Activated effector memory CD4-positive, alpha-beta T cell treated with anti-CD3 and anti-CD28 coated beads, Interleukin-2, amount 50 U/mL, for 16 hours (primary cell): Measurements from ENCODE around the gene LGMN.

Experiments used
- DNase-seq: peaks from one replicate; pipeline ENCODE4 v3.0.0-alpha.2; 2020

Gene LGMN

DNA sequence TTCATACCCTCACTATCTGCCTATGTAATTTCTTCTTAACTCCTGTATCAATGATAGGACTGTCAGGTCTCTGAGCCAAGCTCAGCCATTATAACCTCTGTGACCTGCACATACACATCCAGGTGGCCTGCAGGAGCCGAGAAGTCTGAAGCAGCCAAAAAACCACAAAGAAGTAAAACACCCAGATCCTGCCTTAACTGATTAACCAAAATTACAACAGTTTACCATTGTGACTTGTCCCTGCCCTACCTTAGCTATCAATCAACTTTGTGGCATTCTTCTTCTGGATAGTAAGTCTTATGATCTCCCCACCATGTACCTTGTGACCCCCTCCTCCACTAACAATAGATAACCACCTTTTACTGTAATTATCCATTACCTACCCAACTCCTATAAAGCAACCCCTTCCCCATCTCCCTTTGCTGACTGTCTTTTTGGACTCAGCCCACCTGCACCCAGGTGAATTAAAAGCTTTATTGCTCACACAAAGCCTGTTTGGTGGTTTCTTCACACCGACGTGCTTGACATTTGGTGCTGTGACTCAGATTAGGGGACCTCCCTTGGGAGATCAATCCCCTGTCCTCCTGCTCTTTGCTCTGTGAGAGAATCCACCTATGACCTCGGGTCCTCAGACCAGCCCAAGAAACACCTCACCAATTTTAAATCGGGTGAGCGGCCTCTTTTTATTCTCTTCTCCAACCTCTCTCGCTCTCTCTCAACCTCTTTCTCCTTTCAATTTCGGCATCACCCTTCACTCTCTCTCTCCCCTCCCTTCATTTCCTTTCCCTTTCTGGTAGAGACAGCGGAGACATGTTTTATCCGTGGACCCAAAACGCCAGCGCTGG, 11.5 kb upstream of the LGMN start:
- no peak for DNase-seq

DNA sequence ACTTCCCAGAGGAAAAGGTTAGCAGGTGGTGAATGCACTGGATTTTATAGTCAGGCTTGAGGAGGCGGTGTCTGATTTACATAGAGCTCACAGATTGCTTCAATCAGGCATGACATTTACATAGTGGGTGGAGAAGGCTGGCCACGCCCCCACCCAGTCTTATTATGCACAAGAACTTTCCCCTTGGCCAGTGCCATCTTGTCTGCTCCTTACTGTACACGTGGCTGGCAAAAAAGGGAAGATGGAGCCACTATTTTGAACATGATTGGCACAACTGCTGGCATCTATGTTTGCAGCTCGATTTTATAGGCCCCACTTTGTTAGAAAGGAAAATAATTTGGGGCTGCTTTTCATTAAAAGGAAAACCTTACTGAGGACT, 10.9 kb upstream of the LGMN start:
- DNase-seq = no peak

DNA sequence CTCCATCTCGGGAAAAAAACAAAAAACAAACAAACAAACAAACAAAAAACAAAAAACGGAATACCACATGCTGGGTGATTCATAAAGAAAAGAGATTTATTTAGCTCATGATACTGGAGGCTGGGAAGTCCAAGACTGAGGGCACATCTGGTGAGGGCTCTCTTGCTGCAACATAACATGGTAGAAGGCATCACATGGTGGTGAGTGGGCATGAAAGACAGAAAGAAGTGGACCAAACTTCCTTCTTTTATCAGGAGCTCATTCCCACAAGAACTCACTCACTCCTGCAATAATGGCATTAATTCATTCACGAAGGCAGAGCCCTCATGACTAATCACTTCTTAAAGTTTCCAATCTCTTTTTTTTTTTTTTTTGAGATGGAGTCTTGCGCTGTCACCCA, 8.0 kb upstream of the LGMN start:
- no peak for DNase-seq

DNA sequence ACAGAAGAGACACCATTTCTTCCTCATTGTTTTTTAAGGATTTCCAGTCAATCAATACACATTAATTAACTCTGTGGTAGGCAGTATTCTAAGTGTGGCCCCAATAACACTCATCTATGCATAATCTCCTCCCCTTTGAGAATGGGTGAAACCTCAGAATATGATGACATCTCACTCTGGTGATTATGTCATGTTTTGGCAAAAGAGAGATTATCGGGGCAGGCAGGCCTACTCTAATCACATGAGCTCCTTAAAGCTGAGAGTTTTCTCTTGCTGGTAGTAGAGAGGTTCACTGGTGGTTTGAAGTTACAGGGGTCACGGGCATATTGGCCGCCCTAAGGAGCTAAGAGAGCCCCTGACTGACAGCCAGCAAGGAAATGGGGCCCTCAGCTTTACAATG, 7.1 kb upstream of the LGMN start:
- DNase-seq = no peak

DNA sequence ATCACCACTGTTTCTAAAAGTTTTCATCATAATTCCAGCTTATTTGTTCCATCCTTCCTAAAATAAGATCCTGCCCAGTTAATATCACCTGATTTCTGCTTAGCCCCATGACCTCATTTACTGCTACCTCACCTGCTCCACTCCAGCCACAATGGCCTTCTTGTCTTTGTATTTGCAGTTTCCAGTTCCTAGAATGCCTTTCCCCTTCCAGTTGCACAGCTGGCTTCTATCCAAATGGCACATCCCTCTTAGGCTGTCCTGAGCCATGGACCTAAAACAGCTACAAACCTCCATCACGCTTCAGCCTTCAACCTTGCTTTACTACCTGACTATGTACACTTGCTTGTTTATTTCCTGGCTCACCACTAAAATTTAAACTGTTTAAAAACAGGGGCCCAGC, 6.5 kb upstream of the LGMN start:
- DNase-seq = no peak

DNA sequence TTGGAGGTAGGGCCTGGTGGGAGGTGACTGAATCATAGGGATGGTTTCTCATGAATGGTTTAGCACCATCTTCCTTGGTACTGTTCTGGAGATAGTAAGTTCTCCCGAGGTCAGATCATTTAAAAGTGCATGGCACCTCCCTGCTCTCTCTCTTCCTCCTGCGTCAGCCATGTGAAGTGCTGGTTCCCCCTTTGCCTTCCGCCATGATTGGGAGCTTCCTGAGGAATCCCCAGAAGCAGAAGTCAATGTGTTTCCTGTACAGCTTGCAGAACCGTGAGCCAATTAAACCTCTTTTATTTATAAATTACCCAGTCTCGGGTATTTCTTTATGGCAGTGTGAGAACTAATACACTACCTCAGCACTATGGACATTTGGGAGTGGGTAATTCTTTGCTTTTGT, 4.8 kb upstream of the LGMN start:
- DNase-seq = no peak

DNA sequence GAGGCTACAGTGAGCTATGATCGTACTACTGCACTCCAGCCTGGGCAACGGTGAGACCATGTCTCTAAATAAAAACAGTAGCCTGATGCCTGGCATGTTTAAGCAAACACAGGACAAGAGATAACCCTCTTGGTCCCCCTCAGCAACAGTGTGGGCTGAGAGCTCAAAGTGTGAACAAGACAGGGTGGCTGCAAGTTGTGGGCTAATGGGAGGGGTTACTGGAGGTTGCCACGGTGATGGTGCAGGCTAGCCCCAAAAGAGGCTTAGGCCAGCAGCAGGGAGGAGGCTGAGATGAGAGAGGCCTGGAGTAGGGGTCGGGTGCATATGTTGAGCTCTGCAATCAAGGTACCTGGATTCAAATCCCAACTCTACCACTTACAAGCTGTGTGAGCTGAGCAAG, 3.4 kb upstream of the LGMN start:
- no peak for DNase-seq

DNA sequence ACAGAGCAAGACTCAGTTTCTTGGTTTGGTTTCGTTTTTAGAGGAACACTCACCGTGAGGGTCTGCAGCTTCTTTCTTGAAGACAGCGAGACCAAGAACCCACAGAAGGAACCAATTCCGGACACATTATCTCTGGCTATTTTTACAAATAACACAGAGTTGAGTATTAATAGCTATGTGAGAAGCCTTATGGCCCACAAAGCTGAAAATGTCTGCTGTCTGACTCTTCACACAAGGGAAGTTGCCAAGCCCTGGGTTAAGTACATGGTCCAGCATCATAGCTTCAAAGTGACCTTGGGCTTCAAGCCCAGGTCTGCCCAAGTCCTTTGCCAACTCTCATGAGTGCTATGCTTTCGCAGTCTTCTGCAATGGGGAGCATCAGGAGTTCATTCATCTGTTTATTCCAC, 2.6 kb upstream of the LGMN start:
- no peak for DNase-seq

DNA sequence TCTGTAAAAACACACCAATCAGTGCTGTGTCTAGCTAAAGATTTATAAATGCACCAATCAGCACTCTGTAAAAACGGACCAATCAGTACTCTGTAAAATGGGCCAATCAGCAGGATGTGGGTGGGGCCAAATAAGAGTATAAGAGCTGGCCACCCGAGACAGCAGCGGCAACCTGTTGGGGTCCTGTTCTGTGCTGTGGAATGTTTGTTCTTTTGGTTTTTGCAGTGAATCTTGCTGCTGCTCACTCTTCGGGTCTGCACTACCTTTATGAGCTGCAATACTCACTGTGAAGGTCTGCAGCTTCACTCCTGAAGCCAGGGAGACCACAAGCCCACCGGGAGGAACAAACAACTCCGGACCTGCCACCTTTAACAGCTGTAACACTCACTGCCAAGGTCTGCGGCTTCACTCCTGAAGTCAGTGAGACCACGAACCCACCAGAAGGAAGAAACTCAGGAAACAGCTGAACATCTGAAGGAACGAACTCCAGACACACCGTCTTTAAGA, 1.8 kb upstream of the LGMN start:
- peak; percentile 71 for DNase-seq

DNA sequence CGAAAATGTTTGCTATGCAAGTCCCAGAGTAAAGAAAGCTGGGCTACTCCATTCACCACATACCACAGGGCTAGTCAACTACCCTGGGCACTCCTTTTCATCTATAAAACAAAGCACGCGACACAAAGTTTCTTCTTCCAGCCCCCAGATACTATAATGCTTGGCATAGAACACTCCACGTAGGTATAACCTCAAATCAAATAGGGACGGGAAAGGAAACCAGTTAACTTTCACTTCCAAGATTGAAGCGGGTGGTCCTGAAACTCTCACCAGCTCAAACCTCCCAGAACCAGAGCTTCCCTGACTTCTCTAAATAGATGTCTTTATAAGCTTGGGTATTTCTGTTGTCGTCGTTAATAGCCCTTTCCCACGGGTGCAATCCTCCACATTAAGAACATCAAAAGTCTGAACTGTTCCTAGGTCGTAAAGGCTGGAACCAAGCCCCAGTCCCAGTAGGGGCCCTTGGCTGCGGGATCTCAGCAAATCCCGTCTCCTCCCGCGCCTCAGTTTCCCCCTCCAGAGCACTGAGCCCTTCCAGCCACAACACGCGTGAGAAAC, 647 bp downstream of the LGMN start:
- no peak for DNase-seq

DNA sequence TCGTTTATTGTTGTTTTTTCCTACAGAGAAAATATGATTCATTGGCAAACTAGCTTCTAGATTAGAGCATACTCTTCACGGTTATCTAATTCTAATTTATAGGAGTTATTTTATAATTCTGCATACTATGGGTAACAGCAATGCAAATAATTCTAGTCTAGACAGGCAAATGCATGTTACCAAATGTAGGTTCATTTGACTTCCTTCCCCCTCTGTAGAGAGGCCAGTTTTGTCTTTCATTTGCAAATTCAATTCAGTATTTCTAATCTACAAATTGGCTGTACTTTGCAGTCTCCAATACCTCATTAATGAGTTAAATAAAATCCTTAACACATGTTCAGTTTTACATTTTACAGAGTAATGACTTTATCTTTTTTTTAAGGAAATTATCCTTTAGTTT, 4.2 kb downstream of the LGMN start:
- no peak for DNase-seq

DNA sequence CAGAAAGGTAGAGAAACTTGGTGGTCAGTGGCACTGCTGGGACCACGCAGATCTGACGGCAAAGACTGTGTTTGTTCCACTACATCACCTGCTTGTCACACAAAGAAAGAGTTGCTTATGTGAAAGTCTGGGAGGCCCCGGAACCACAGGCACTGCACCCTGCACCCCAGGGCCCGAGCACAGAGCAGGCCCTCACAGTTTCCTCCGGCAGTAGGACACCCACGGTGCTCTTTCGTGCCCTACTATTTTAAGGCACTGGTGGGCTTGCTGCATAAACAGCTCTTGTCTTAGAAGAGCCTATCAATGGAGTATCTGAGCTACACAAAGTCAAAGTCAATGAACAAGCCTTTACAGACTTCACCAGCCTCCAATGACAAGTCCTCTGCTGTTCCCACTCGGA, 8.0 kb downstream of the LGMN start:
- DNase-seq = no peak

DNA sequence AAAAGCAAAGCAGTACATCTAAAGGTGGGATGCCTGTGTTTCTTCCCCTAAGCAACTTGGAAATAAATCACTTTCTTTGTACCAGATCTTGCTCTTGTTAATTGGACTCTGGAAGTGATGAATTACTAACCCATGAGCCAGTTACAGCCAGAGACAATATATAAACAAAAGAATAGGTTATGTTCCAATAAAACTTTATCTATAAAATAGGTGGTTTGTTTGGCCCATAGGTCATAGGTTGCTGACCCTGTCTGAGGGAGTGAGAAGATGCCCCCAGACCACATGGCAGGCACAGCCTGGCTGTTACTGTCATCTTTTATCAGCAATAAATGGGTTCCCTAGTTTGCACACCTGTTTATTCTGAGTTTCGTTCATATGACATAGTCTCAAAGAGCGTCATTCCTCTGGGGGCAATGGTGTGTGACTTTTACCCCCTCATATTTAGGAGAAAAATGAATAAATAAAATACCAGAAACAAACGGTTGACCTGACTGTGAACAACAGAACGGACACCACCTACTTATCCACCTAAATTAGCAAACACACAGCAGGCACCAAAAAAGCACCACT, 10.7 kb downstream of the LGMN start:
- DNase-seq = no peak

DNA sequence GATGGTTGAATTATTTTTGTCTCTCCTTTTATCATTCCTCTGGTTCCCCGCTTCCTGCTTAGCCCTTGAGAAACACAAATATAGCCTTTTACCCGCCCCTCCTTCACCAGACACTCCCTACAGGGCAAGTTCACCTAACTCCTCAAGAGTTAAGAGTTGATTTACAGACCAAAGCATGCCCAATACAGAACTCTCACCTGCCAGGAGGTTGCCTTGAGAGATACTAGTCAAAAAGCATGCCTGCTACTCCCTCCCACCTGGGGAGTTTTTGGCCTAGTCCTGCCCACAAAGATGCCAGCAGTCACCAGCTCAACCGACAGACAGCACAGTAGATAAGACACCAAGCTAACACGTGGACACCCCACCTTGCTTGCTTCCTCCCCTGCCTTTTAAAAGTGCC, 11.2 kb downstream of the LGMN start:
- DNase-seq = no peak

DNA sequence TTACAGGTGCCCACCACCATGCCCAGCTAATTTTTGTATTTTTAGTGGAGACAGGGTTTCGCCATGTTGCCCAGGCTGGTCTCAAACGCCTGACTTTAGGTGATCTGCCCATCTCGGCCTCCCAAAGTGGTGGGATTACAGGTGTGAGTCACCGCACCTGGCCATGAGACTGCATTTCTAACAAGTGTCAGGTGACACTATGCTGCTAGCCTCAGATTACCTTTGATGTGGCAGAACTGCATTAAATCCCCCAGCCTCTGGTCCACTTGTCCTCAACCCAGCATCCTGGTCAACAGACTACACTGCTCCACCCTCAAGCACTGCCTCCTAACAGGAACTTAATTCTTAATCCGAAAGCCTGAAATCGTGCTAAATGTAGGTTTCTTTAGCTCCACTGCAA, 13.1 kb downstream of the LGMN start:
- no peak for DNase-seq

DNA sequence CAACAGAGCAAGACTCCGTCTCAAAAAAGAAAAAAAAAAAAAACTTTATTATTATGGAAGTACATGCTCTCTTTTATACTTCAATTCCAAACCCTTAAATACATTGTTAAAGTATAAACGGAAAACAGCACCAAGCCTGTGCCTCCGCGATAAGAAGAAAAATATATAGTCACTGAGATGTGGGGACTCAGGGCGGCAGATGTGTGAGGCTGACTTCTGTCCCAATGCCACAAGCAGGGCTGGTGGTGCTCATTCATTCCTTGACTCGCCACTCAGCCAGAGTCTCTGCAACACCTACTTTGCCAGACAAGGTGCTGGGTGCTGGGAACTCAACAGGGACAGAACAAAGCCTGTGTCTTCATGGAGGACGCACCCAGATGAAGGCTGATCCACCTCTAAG, 13.8 kb downstream of the LGMN start:
- no peak for DNase-seq

DNA sequence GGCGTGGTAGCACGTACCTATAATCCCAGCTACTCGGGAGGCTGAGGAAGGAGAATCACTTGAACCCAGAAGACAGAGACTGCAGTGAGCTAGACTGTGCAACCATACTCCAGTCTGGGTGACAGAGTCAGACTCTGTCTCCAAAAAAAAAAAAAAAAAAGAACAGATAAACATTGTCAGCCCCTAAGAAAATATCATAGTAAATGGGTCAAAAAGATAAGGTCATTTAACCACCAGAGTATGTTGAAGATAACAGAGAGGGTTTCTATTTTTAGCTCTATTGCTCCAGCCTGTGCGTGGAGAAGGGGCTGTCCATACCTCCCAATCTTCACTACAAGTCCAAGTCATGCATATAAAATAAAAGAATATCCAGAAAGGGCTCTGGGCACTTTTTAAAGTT, 15.4 kb downstream of the LGMN start:
- DNase-seq = no peak

DNA sequence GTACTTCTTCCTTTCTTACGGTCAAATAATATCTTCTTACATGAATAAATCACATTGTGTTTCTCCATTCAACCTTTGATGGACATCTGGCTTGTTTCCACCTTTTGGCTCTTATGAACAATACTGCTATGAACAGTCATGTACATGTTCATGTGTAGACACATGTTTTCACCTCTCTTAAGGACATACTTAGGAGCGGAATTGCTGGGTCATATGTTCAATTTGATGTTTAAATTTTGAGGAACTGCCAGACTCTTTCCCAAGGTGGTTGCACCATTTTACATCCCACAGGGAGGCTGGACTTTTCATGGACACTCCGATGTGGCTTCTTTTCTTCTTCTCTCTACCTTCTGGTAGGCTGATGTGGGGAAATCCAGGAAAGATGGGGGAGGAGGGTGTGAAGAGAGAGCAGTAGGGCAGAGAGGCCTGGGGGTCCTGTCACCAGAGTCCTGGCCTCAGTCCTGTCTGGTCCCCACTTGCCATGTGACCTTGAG, 16.8 kb downstream of the LGMN start:
- no peak for DNase-seq

DNA sequence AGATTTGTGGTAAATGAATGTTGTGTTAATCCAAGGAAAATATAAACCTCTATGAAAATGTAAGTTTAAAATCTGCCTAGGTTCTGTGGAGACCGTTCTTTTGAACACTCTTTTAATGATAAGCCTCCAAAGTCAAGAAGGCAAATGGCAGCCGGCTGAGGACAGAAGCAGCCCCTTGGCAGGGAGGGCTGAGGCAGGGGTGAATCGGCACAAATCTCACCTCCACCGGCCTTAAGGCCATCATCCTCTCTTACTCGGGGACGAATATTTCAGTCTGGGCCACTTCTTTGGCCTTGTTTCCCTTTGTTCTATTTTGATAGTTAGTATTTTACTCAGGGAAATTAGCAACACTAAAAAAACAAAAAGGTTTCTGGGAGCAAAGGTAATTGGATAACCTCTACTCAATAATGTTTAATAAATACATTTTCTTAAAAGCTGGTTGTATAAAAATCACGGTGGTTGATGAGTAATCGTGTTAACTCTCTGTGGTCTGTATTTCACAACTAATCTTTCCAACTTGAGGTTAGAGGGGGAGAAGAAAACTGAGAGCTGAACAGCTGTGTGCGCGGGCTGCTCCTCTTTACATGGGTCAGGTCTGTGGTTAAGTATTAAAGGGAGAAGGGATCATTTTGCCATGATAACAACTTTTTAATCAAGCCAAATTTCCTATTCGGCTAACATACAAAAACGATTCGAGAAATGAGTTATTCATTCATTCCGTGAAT, 18.6 kb downstream of the LGMN start:
- no peak for DNase-seq

DNA sequence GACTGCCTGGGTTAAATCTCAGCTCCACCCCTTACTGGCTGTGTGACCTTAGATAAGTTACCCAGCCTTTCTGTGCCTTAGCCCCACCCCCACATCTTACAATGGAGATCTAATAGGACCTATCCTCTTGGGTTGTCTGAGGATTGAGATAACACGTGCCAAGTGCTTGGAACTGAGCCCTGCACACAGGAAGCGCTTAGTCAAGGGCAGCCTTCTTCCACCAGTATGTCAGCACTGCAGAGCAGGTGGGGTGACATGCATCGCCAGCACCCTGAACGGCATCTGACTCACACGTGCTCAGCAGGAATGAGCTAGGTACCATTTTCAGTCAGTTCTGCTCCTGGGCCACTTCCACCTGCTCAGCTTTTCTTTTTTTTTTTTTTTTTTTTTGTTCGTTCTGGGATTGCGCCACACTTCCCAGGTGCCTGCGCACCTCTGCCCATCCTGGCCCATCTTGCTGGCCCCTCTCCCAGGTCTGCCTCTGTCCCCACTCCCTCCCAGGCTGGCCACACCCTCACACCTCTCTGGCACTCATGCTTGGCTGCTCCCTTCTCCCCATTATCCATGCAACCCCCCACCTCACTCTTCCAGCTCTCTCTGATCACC, 19.6 kb downstream of the LGMN start:
- peak; percentile 68 for DNase-seq

DNA sequence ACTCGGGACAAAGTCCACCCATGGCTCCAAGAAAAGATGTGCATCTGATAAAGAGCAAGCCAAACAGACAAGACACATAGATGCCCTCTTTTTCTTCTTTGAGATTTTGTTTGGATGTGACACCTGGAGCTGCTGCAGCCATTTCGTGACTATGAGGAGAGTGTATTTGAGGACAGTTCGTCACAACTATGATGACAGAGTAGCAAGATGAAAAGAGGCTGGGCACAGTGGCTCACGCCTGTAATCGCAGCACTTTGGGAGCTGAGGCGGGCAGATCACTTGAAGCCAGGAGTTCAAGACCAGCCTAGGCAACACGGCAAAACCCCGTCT, 21.5 kb downstream of the LGMN start:
- no peak for DNase-seq

DNA sequence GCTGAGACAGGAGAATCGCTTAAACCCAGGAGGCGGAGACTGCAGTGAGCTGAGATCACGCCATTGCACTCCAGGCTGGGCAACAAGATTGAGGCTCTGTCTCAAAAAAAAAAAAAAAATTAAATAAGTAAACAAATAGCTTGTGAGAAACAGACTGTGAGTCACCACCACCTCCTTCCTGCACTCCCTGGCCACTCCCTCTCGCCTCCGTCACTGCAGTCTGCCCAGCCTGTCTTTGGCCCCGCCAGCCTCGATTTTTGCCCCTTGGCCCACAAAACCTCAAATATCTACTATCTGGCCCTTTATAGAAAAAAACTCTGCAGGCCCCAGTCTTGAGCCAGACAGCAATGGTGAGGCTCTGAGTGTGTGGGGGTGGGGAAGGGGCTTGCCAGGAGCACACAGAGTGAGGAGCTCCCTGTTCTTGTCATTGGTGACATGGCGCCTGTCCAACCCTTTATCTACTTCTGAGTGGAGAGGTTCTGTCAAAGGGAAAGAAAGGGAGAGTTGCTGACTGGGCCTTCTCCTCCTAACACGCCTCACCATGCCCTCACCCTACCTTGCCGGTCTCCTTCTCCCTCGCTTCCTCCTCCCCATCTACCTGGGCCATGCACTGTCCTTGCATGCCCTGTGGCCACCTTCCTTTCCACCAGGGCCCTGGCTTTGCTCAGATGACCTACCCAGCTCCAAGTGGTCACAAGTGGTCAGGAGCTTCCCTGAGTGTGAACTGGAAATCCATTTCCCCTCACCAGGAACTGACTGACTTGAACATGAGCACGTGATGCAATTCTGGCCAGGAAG, 22.1 kb downstream of the LGMN start:
- DNase-seq = peak; percentile 75
